ENCODE data around the gene NUBP2.

DNA sequence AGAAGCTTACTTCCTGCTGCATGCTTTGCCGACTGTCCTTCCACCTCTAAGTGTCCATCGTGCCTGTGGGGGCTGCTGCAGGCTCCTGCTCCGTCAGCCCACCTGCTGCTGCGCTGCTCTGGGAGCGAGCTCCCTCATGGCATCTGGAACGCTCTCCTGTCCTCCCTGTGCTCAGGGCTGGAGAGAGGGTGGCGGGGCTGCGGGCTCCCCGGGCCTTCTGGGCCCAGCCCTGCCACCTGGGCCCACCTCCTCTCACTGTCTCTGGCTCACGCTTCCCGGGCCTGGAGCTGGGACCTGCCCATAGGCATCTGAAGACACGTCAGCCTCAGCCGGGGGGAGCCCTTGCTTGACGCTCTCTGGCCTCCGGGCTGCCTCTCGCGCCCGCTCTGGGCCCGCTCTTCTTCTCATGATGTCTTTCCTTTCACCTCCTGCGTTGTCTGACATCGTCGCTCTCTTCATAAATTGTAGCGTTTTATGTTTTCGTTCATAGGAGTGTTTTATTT is 38.4 kb upstream of the NUBP2 start:
- TF ChIP-seq, protein P1, sequence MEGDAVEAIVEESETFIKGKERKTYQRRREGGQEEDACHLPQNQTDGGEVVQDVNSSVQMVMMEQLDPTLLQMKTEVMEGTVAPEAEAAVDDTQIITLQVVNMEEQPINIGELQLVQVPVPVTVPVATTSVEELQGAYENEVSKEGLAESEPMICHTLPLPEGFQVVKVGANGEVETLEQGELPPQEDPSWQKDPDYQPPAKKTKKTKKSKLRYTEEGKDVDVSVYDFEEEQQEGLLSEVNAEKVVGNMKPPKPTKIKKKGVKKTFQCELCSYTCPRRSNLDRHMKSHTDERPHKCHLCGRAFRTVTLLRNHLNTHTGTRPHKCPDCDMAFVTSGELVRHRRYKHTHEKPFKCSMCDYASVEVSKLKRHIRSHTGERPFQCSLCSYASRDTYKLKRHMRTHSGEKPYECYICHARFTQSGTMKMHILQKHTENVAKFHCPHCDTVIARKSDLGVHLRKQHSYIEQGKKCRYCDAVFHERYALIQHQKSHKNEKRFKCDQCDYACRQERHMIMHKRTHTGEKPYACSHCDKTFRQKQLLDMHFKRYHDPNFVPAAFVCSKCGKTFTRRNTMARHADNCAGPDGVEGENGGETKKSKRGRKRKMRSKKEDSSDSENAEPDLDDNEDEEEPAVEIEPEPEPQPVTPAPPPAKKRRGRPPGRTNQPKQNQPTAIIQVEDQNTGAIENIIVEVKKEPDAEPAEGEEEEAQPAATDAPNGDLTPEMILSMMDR (IDR thresholded peaks at IDR 0.05): no peak
- TF ChIP-seq ZNF121 (CRISPR knock-in tag; IDR thresholded peaks at IDR 0.05): no peak
- TF ChIP-seq TEAD4 (CRISPR knock-in tag; IDR thresholded peaks at IDR 0.05): no peak
- TF ChIP-seq USF1 (CRISPR knock-in tag; IDR thresholded peaks at IDR 0.05): no peak
- no peak for TF ChIP-seq HMGXB4 (CRISPR knock-in tag; IDR thresholded peaks at IDR 0.05)
- TF ChIP-seq, protein P2, sequence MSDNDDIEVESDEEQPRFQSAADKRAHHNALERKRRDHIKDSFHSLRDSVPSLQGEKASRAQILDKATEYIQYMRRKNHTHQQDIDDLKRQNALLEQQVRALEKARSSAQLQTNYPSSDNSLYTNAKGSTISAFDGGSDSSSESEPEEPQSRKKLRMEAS (CRISPR knock-in tag; IDR thresholded peaks at IDR 0.05): no peak
- no peak for TF ChIP-seq FOXJ3 (CRISPR knock-in tag; IDR thresholded peaks at IDR 0.05; ENCODE audit: borderline replicate concordance)
- TF ChIP-seq ZNF219 (CRISPR knock-in tag; IDR thresholded peaks at IDR 0.05; ENCODE audit: borderline replicate concordance): no peak
- TF ChIP-seq NR2C2 (CRISPR knock-in tag; IDR thresholded peaks at IDR 0.05): no peak
- TF ChIP-seq ZNF416 (CRISPR knock-in tag; IDR thresholded peaks at IDR 0.05): no peak
